GM18907 (cell line): ENCODE measurements around the gene PAOX.
"Not testable (repeated sequence)": the region's sequence is repeated elsewhere in the genome, so short reads cannot be mapped to it uniquely, and the experiment has no call there.

Experiments
- ATAC-seq: cut with Tn5 transposase; IDR thresholded peaks from one replicate; pipeline ENCODE4 v1.9.1; 2021; ENCODE audit warnings: mild to moderate bottlenecking, moderate library complexity; ENCODE audit not compliant: unreplicated experiment

The PAOX gene

GRCh38 chr10:133403359-133403758 lies 24.3 kb downstream of the PAOX start:
- ATAC-seq = no peak

GRCh38 chr10:133403784-133404183 lies 24.7 kb downstream of the PAOX start:
- ATAC-seq = no peak

DNA sequence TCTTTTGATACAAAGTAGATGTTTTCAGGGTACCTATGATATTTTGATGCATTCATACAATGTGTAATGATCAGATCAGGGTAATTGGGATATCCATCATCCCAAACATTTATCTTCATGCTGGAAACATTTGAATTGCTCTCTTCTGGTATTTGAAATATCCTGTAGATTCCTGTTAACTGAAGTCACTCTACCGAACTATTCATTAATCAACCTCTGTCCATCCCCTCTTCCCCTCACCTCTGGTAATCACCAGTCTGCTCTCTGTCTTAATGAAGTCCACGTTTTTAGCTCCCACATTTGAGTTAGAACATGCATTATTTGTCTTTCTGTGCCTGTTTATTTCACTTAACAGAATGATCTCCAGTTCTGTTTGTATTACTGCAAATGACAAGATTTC lies 26.2 kb downstream of the PAOX start:
- ATAC-seq = no peak

DNA sequence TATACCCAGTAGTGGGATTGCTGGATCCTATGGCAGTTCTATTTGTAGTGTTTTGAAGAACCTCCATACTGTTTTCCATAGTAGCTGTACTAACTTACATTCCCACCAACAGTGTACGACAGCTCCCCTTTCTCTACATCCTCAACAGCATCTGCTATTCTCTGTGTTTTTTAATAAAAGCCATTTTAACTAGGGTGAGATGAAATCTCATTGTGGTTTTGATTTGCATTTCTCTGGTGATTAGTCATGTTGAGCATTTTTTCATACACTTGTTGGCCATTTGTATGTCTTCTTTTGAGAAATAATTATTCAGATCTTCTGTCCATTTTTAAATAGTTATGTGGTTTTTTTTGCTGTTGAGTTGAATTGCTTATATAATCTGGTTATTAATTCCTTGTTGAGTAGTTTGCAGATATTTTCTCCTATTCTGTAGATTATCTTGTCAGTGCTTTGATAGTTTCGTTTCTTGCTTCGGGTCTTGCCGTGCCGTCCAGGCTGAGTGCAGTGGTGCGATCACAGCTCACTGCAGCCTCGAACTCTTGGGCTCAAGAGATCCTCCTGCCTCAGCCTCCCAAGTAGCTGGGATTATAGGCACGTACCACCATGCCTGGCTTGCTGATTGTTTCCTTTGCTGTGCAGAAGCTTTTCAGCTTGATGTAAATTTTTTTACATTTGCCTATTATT lies 26.9 kb downstream of the PAOX start:
- peak; percentile 42 for ATAC-seq

DNA sequence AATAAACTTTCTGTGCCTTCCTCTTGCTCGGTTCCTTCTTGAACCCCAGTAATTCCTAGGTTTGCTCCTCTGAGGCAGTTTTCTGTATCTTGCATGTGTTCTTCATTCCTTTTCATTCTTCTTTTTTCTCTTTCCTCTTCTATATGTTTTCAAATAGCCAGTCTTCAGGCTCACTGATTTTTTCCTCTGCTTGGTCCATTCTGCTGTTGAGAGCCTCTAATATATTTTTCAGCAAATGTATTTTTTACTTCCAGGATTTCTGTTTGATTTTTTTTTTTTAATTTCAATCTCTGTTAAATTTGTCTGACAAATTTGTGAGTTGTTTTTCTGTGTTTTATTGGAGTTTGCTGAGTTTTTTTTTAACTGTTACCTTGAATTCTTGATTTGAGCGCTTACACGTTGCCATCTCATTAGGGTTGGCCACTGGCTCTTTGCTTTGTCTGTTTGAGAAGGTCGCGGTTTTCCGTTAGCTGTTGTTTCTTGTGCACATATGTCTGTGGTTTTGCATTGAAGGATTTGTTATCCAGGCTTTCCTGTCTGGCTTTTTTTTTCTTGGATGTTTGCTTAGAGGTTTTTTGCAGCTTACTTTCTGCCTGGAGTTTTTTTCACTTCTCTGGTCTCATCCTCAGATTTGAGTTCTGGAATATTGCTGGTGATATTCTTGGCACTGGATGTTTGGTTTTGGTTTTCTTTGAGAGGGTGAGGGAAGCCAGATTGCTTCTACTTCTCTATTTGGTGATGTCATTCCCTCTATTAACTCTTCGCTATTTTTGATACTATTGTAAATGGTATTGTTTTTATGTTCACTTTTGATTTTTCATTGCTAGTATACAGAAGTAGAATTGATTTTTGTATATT lies 32.7 kb downstream of the PAOX start:
- no peak for ATAC-seq

DNA sequence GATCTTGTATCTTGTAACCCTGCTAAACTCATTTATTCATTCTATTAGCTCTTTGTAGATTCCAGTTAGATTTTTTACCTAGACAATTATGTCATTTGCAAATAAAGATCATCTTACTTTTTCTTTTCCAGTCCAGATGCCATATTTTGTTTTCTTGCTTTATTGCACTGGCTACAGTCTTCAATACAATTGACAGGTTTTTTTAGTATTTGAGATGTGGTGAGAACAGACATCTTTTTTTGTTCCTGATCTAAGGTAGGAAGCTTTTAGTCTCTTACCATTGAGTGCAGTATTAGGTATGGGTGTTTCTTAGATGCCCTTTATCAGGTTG lies 33.3 kb downstream of the PAOX start:
- no peak for ATAC-seq

DNA sequence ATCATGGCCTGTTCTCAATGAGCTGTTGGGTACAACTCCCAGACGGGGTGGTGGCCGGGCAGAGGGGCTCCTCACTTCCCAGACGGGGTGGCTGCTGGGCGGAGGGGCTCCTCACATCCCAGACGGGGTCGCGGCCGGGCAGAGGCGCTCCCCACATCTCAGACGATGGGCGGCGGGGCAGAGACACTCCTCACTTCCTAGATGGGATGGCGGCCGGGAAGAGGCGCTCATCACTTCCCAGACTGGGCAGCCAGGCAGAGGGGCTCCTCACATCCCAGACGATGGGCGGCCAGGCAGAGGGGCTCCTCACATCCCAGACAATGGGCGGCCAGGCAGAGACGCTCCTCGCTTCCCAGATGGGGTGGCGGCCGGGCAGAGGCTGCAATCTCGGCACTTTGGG lies 35.3 kb downstream of the PAOX start:
- ATAC-seq = not testable (repeated sequence)

DNA sequence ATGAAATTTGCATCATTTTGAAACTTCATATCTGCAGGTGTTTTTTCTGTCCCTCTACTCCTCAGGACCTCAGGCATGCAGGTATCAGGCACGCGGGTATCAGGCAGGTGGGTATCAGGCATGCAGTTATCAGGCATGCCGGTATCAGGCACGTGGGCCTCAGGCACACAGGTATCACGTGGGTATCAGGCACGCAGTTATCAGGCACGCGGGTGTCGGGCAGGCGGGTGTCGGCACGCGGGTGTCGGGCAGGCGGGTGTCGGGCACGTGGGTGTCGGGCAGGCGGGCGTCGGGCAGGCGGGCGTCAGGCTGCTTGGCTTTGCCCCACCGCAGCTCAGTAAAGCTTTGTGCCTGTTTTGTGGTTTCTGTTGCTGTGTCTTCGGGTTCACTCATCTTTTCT lies 36.7 kb downstream of the PAOX start:
- ATAC-seq = no peak

GRCh38 chr10:133418289-133418993 lies 39.4 kb downstream of the PAOX start:
- no peak for ATAC-seq

DNA sequence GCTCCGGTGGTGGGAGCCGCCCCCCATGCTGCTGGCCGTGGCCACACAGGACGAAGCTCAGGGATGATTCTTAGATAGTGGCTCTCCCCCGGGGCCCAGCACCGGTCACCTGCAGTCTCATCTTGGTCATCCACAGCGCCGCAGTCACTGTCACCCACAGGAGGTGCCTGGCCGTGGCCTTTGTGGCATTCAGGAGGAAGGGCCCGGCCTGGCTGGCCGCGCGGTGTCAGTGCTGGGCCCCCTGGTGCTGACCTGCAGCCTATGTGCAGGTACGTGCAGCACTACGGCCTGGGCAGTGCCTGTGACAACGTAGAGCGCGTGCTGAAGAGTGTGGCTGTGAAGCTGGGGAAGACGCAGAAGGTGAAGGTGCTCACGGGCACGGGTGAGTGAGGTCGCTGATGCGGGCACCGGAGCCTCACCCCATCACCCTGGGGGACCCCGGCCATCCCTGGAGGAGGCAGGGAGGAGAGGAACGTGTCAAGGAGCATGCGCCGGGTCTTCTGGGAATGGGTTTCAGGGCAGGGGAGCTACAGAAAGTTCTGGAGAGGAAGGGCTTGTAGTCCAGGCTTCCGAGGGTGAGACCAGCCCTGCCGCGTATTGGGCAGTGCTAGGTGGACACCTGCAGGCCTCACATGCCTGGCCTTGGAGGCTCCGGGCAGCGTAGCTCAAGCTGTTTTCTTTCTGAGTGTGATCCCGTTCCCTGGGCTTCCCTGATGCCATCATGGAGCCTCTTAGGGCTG lies 40.3 kb downstream of the PAOX start:
- ATAC-seq = no peak

DNA sequence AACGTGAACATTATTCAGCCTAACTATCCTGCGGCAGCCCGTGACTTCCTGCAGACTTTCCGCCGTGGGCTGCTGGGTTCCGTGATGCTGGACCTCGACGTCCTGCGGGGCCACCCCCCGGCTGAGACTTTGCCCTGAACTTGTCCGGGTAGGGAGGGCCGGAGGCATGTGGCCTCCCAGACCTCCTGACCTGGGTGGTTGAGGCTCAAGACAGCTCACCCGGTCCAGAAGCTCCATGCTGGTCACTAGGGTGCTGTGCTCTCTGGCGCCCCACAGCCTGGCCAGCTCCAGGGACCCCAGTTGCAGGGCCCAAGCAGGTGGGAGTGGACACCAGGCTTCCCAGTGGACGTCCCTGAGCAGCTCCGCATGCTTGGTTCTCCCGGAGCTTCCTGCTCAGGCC lies 41.0 kb downstream of the PAOX start:
- ATAC-seq = no peak

- ATAC-seq = no peak
Observed at GRCh38 chr10:133420579-133420978, 41.5 kb downstream of the PAOX start.

DNA sequence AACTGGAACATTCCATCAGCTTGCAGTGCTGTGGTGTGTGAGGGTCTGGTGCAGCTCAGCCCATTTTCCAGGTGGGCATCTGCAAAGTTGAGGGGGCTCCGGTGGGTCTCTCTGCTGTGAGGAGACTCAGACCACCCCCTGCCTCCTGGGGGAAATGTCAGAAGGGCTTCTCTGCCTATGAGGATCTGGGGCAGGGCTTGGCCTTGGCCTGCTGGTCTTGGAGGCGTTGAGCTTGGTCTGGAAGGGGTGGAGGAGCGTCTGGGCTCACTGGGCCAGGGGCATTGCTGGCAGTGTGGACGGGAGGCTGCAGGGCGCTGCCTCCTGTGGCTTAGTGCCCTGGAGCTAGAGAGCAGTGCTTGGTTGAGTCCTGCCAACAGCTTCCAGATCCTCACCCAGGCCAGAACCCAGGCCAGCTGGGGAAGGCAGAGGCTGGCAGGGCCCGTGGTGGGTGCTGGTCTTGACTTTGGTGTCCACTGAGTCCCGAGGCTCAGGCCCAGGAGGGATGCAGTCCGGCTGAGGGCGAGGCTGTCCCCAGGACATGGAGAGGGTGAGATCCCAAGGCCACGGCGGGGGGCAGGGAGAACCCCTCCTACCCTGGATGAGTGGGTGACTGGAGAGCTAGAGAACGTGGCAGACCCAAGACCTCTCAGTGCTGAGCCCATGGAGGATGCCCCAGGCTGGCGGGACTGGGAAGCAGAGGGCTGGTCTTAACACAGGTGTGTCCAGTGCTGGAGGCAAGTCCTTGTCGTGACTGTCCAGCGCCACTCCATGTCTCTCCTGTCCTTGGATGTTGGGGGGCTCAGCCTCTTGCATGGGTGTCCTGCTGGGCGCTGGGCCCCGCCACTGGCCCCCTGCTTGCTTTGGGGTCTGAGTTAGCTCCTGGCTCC lies 42.5 kb downstream of the PAOX start:
- no peak for ATAC-seq

DNA sequence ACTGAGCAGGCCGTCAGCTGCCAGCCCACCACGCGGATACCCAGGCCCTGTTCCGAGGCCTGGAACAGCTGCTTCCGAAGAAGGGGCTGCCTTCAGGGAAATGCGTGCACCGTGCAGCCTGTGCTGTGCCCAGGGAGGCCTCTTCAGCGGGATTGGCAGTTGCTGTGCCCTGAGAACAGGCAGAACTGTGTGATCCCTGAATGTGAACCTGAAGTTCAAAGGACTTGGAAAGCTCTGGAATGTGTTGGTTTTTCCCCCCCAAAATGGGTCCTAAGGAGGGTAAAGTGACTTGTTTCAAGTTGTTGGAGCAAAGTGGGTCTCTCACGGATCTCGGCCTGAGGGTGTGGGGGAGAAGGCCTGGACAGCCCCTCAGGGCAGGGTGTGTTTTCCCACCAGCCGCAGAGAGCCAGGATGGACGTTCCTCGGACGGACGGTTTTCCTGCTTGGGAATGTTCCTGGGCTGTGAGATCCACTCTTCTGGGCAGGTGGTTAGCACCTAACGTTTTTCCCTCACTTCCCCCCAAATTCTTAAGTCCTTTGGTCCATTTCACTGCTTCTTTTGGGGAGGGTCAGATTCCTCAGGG lies 43.3 kb downstream of the PAOX start:
- ATAC-seq = no peak

DNA sequence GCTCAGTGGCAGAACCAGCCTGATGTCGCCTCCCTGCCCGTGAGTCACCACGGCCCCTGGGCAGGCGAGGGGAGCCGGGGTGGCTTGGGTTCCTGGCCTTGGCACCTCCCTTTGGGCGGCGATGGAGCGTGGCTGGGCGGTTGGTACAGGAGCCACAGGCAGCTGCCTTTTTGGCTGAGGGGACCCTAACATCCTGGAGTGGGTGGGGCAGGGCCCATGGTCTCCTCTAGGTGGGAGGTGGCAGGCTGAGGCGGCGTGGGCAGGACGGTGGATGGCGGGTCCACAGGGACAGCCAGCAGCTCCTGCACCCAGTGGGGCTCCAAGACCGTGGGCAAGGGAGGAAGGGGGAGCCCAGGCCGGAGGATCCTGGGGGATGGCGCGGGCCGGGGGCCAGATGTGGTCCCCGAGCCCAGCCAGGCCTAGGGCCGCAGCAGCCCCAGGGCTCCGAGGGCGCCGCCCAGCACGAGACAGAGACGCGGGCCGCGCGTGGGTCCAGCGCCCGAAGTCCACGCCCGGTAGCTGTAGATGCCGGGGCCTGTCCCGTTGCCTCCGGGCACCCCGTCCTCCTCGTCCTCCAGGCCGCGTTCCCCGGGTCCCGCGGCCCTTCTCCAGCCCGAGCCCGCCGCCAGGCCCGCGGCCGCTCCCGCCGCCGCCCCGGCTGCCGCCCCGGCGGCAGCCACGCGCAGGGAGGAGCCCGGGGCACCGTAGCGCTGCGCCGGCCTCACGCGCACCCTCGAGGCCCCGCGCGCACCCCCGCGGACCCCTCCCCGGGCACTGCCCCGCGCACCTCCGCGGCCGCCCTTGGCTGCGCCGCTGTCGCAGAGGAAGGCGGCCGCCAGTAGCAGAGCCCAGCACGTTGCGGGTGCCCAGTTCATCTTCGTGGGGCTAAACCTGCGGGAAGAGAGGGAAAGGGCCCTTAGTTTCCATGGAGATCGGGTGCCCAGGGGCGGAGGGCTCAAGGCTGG lies 44.0 kb downstream of the PAOX start:
- no peak for ATAC-seq

DNA sequence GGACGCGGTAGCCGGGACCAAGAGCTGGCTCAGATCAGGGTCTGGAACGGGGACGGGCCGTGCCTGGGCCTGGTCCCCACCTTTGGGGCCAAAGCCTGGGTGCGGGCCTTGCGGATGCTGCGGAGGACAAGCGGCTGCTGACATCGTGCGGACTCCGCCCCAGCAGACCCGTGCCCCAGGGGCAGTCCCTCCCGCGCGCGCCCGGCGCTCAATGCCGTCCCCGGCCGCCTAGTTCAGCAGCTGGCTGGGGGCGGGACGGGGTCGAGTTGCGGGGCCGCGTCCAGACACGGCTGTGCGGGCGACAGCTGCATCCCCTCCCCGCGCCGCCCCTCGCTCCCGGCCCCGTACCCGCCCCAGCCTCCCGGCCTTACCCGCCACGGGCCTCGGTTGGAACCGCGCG lies 45.0 kb downstream of the PAOX start:
- ATAC-seq = not testable (repeated sequence)

- not testable (repeated sequence) for ATAC-seq
Observed at GRCh38 chr10:133424601-133425000, 45.5 kb downstream of the PAOX start, which contains the start of gene SPRN. Gene SPRN, minus strand, starts transcription at chr10:133424625. Its CDS starts 944 bp downstream, at chr10:133423681.

GRCh38 chr10:133429571-133429970 lies 50.5 kb downstream of the PAOX start:
- not testable (repeated sequence) for ATAC-seq
